22Rv1 (cell line): ENCODE measurements around the gene CLCN2.
"Not testable (repeated sequence)": the region's sequence is repeated elsewhere in the genome, so short reads cannot be mapped to it uniquely, and the experiment has no call there.

Source experiments
- H3K27ac ChIP-seq: fragments of 450-650 bp; 2 replicates; pipeline ENCODE4 v1.5.1; 2017
- CTCF ChIP-seq: fragments of 450-650 bp; IDR thresholded peaks from 2 replicates; pipeline ENCODE4 v1.5.1; 2017; ENCODE audit warnings: mild to moderate bottlenecking
- ZFX ChIP-seq: fragments of 450-650 bp; IDR thresholded peaks from 2 replicates; pipeline ENCODE4 v1.6.1; 2017; ENCODE audit warnings: antibody characterized with exemption, borderline replicate concordance

CLCN2 gene

GRCh38 chr3:184347321-184348056, 13.9 kb downstream of the CLCN2 start:
- H3K27ac ChIP-seq, result peak overlapping the region; percentile 75
- TF ChIP-seq CTCF, result no peak
- TF ChIP-seq ZFX, result no peak

- TF ChIP-seq CTCF (no peak), ZFX (no peak)
- H3K27ac ChIP-seq, result peak overlapping the region; percentile 75
Observed at GRCh38 chr3:184346480-184347190, 14.8 kb downstream of the CLCN2 start.

- peak overlapping the region; percentile 75 for H3K27ac ChIP-seq
- TF ChIP-seq ZFX, result no peak
- peak; percentile 84 for TF ChIP-seq CTCF
Observed at GRCh38 chr3:184345317-184346144, 15.9 kb downstream of the CLCN2 start.

GRCh38 chr3:184344579-184345316, 16.7 kb downstream of the CLCN2 start:
- peak overlapping the region; percentile 75 for H3K27ac ChIP-seq

GRCh38 chr3:184343200-184343876, 18.1 kb downstream of the CLCN2 start:
- H3K27ac ChIP-seq, result no peak overlapping the region
- TF ChIP-seq CTCF (no peak), ZFX (no peak)

More at GRCh38 chr3:184344579-184345316, 16.7 kb downstream of the CLCN2 start:
- no peak for TF ChIP-seq ZFX
- no peak for TF ChIP-seq CTCF

- H3K27ac ChIP-seq, result no peak overlapping the region
- TF ChIP-seq ZFX (no peak), CTCF (no peak)
Observed at GRCh38 chr3:184341925-184342324, 19.5 kb downstream of the CLCN2 start.

- not testable (repeated sequence) for H3K27ac ChIP-seq
Observed at GRCh38 chr3:184339451-184340135, 21.8 kb downstream of the CLCN2 start.
